A673 (cell line): ENCODE results near the gene STARD3NL. TPM values are rescaled to one million over a fixed set of nuclear protein-coding genes. Genes with fewer than 3 reads are reported as not detected.

Experiments used
- BruUV-seq: library from RNA; stranded (reverse); fragments of 400-500 nt; replicated peaks from 2 replicates; lab custom pipeline; 2021; lab: Mats Ljungman, UMichigan
- CTCF ChIA-PET: fragments of 300-600 bp; sonication (Branson Sonifier 250); formaldehyde crosslinking; loops from one replicate; lab custom pipeline; 2022; ENCODE audit warnings: antibody characterized with exemption; lab: Charles Lee
- POLR2A ChIA-PET: fragments of 300-600 bp; sonication (Branson Sonifier 250); formaldehyde crosslinking; loops from one replicate; lab custom pipeline; 2022; ENCODE audit warnings: antibody characterized with exemption; ENCODE audit not compliant: low non-redundant PET; lab: Charles Lee
- DNase-seq: peaks from one replicate; pipeline ENCODE4 v3.0.0-alpha.2; 2015; ENCODE audit warnings: low spot score
- H3K27ac ChIP-seq: fragments of 200-600 bp; sonication (generic); 2 replicates; pipeline ENCODE4 v1.5.1; 2016; ENCODE audit warnings: mixed run types, low read depth, mild to moderate bottlenecking, mixed read lengths, antibody characterized with exemption, low read length; ENCODE audit not compliant: poor library complexity, severe bottlenecking
- H3K27me3 ChIP-seq: fragments of 200-600 bp; sonication (generic); replicated peaks from 2 replicates; pipeline ENCODE4 v1.6.1; 2017; ENCODE audit warnings: mixed run types, low read depth, mild to moderate bottlenecking, mixed read lengths, antibody characterized with exemption, low read length; ENCODE audit not compliant: insufficient read depth, poor library complexity
- H3K36me3 ChIP-seq: fragments of 200-600 bp; sonication (generic); 2 replicates; pipeline ENCODE4 v1.6.1; 2016; ENCODE audit warnings: mixed run types, mild to moderate bottlenecking, mixed read lengths, antibody characterized with exemption, low read length; ENCODE audit not compliant: insufficient read depth, poor library complexity, severe bottlenecking
- H3K4me1 ChIP-seq: fragments of 200-600 bp; sonication (generic); 2 replicates; pipeline ENCODE4 v1.6.1; 2017; ENCODE audit warnings: mixed run types, mild to moderate bottlenecking, mixed read lengths, antibody characterized with exemption, low read length; ENCODE audit not compliant: insufficient read depth, poor library complexity, severe bottlenecking
- H3K4me3 ChIP-seq: fragments of 200-600 bp; sonication (generic); 2 replicates; pipeline ENCODE4 v1.5.1; 2016; ENCODE audit warnings: low read depth, mixed run types, mild to moderate bottlenecking, mixed read lengths, low read length; ENCODE audit not compliant: poor library complexity, severe bottlenecking
- H3K9me3 ChIP-seq: fragments of 200-600 bp; sonication (generic); 2 replicates; pipeline ENCODE4 v1.6.1; 2016; ENCODE audit warnings: mixed run types, low read depth, mild to moderate bottlenecking, mixed read lengths, antibody characterized with exemption, low read length; ENCODE audit not compliant: poor library complexity, severe bottlenecking
- EZH2 ChIP-seq: fragments of 200-600 bp; sonication (generic); IDR thresholded peaks from 2 replicates; pipeline ENCODE4 v1.6.1; 2017; ENCODE audit warnings: borderline replicate concordance, low read depth, mild to moderate bottlenecking, mixed read lengths, antibody characterized with exemption, low read length; ENCODE audit not compliant: poor library complexity, severe bottlenecking
- intact Hi-C: fragments of 100-400 bp; cut with micrococcal nuclease; formaldehyde crosslinking; loops from one replicate; pipeline ENCODE4 v1.10.0; 2022; ENCODE audit not compliant: unreplicated experiment
- total RNA-seq: library from RNA; stranded (reverse); gene quantifications from 2 replicates; pipeline ENCODE4 v1.2.3, GENCODE V29; 2021
- TF ChIP-seq, protein P1 (sequence below): fragments of 300-800, 200-600 bp; sonication (generic); conservative IDR thresholded peaks from 2 replicates; pipeline ENCODE4 v1.5.1; 2017; ENCODE audit warnings: low read depth, mild to moderate bottlenecking, antibody characterized with exemption, low read length, moderate library complexity, mixed read lengths

The STARD3NL gene
- total RNA-seq, 1 experiment from 2014 or later = 34.8 TPM

DNA sequence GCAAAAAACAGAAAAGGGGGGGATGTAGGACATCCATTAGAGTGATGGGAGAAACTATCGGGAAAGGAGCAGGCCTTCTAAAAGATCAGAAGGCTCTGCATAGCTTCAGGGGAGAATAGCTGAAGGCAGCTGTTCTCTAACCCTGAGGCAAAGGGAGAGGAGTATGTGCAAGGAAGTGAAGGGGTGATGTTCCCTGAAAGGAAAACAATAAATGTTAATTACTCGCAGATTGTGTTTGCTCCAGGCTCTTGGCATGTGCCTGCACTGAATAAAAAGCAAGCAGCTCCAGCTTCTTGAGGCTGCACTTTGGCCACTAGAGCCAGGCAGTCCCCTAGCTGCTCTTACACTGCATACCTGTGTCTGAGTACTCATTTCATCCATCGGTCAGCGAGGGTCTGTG, 14.4 kb upstream of the STARD3NL start:
- Histone ChIP-seq H3K4me1 (no peaks in the 10 kb centered on the region), H3K27ac (no peak overlapping the region), H3K27me3 (peaks cover 39% of the 10 kb centered on the region), H3K9me3 (no peaks in the 10 kb centered on the region), H3K36me3 (no peaks in the 10 kb centered on the region), H3K4me3 (no peak overlapping the region)
- ChIA-PET CTCF (no interaction called here), POLR2A (no interaction called here)
- no TSS peak for BruUV-seq
- TF ChIP-seq, protein P1, sequence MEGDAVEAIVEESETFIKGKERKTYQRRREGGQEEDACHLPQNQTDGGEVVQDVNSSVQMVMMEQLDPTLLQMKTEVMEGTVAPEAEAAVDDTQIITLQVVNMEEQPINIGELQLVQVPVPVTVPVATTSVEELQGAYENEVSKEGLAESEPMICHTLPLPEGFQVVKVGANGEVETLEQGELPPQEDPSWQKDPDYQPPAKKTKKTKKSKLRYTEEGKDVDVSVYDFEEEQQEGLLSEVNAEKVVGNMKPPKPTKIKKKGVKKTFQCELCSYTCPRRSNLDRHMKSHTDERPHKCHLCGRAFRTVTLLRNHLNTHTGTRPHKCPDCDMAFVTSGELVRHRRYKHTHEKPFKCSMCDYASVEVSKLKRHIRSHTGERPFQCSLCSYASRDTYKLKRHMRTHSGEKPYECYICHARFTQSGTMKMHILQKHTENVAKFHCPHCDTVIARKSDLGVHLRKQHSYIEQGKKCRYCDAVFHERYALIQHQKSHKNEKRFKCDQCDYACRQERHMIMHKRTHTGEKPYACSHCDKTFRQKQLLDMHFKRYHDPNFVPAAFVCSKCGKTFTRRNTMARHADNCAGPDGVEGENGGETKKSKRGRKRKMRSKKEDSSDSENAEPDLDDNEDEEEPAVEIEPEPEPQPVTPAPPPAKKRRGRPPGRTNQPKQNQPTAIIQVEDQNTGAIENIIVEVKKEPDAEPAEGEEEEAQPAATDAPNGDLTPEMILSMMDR = no peak
- TF ChIP-seq EZH2 = no peak
- no peak for DNase-seq
- intact Hi-C loops = no loop called here

DNA sequence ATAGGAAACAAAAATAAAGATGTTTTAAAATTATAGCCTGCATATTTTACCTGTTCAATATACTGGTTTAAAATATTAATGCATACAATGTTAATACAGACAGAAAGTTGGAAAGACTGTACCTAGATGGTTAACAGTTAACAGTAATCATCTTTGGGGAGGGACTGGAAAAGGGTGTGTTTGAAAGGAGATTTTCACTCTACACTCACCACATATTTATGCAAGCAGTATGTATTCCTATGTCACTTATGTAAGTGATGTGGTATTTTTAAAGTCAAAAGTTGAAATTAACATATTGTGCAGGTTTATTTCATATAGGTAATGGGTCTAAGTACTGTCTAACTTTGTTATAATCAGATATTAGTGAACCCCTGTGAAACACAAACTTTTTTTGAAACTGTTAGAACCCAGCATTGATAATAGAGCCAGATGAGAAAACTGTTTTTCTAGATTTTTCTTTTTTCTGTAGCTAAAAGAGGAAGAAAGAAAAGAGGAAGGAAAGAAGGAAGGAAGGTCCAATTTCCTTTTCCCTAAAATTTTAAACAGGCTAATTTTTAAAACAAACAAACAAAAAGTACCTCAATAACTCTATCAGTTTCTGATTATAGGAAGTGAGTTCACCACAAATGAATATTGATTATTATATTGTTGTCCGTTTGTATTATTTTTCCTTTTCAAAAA, 9.0 kb upstream of the STARD3NL start:
- BruUV-seq = no TSS peak
- intact Hi-C loops = no loop called here
- POLR2A ChIA-PET = no interaction called here
- Histone ChIP-seq H3K4me3 (no peak overlapping the region), H3K36me3 (no peaks in the 10 kb centered on the region), H3K27me3 (peaks cover 71% of the 10 kb centered on the region), H3K9me3 (no peaks in the 10 kb centered on the region), H3K27ac (no peak overlapping the region), H3K4me1 (no peaks in the 10 kb centered on the region)
- CTCF ChIA-PET = no interaction called here
- no peak for TF ChIP-seq EZH2
- TF ChIP-seq, protein P1 = no peak
- DNase-seq = no peak

GRCh38 chr7:38169847-38170246, 8.2 kb upstream of the STARD3NL start:
- no peak for TF ChIP-seq EZH2
- TF ChIP-seq, protein P1 = no peak
- H3K36me3 ChIP-seq = no peaks in the 10 kb centered on the region
- no peaks in the 10 kb centered on the region for H3K4me1 ChIP-seq
- peaks cover 66% of the 10 kb centered on the region for H3K27me3 ChIP-seq
- no TSS peak for BruUV-seq
- H3K9me3 ChIP-seq = no peaks in the 10 kb centered on the region
- POLR2A ChIA-PET = no interaction called here
- no peak for DNase-seq
- no peak overlapping the region for H3K27ac ChIP-seq
- CTCF ChIA-PET = no interaction called here
- intact Hi-C loops = no loop called here
- no peak overlapping the region for H3K4me3 ChIP-seq
